IMR-90 (cell line): Measurements from ENCODE around the gene SOX3.

Source experiments
- BHLHE40 ChIP-seq: fragments of 150-350 bp; IDR thresholded peaks from 2 replicates; pipeline ENCODE4 v1.6.1; 2016; ENCODE audit warnings: mild to moderate bottlenecking, low read depth, low read length
- CEBPB ChIP-seq: IDR thresholded peaks from 2 replicates; pipeline ENCODE4 v1.6.1; 2012; ENCODE audit warnings: low read depth, low read length, improper control_type of control experiment
- MXI1 ChIP-seq: IDR thresholded peaks from 2 replicates; pipeline ENCODE4 v1.6.1; 2012; ENCODE audit warnings: low read depth, mild to moderate bottlenecking, low read length, moderate library complexity, borderline replicate concordance
- POLR2A ChIP-seq: IDR thresholded peaks from 2 replicates; pipeline ENCODE4 v1.6.1; 2012; ENCODE audit warnings: mild to moderate bottlenecking, low read depth, low read length
- RAD21 ChIP-seq: IDR thresholded peaks from 2 replicates; pipeline ENCODE4 v1.6.1; 2012; ENCODE audit warnings: low read length, improper control_type of control experiment
- RCOR1 ChIP-seq: IDR thresholded peaks from 2 replicates; pipeline ENCODE4 v1.6.1; 2012; ENCODE audit warnings: mild to moderate bottlenecking, low read length, improper control_type of control experiment; ENCODE audit not compliant: insufficient replicate concordance
- RFX5 ChIP-seq: IDR thresholded peaks from 2 replicates; pipeline ENCODE4 v1.8.0; 2012; ENCODE audit warnings: low read depth, mild to moderate bottlenecking, low read length, moderate library complexity
- SMC3 ChIP-seq: fragments of 150-350 bp; IDR thresholded peaks from 2 replicates; pipeline ENCODE4 v1.6.1; 2016; ENCODE audit warnings: low read depth, mild to moderate bottlenecking, antibody characterized with exemption, low read length, moderate library complexity
- TF ChIP-seq, protein P1 (sequence below): conservative IDR thresholded peaks from 2 replicates; pipeline ENCODE4 v1.5.1; 2012; ENCODE audit warnings: mild to moderate bottlenecking, low read depth, low read length, improper control_type of control experiment
- TF ChIP-seq, protein P2 (sequence below): fragments of 150-350 bp; IDR thresholded peaks from 2 replicates; pipeline ENCODE4 v1.6.1; 2016; ENCODE audit warnings: low read depth, mild to moderate bottlenecking, low read length, moderate library complexity, borderline replicate concordance
- TF ChIP-seq, protein P3 (sequence below): fragments of 150-350 bp; IDR thresholded peaks from 2 replicates; pipeline ENCODE4 v1.6.1; 2017; ENCODE audit warnings: mild to moderate bottlenecking, antibody characterized with exemption, low read length, low read depth

DNA sequence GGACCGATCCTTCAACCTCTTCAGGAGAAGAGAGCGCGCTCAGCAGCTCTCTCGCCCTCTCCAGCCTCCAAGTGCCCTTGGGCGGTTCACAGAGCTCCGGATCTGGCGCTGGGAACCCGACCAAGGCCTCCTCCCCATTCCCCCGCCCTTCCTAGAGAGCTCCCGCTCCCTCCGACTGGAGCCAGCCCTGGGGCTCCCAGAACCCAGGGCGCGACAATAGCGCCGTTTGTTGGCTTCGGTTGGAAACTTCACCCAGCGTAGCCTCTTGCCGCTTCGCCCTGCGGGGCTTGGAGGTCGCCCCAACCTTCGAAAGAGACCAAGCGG is 3.1 kb upstream of the SOX3 start:
- TF ChIP-seq, protein P1, sequence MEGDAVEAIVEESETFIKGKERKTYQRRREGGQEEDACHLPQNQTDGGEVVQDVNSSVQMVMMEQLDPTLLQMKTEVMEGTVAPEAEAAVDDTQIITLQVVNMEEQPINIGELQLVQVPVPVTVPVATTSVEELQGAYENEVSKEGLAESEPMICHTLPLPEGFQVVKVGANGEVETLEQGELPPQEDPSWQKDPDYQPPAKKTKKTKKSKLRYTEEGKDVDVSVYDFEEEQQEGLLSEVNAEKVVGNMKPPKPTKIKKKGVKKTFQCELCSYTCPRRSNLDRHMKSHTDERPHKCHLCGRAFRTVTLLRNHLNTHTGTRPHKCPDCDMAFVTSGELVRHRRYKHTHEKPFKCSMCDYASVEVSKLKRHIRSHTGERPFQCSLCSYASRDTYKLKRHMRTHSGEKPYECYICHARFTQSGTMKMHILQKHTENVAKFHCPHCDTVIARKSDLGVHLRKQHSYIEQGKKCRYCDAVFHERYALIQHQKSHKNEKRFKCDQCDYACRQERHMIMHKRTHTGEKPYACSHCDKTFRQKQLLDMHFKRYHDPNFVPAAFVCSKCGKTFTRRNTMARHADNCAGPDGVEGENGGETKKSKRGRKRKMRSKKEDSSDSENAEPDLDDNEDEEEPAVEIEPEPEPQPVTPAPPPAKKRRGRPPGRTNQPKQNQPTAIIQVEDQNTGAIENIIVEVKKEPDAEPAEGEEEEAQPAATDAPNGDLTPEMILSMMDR = 0 out of 2 replicates have a peak, but pooled peaks have one; percentile 5
- TF ChIP-seq RCOR1 (no peak), SMC3 (no peak), MXI1 (no peak), POLR2A (no peak), RAD21 (no peak), BHLHE40 (no peak), CEBPB (no peak), RFX5 (no peak)
- TF ChIP-seq, protein P2, sequence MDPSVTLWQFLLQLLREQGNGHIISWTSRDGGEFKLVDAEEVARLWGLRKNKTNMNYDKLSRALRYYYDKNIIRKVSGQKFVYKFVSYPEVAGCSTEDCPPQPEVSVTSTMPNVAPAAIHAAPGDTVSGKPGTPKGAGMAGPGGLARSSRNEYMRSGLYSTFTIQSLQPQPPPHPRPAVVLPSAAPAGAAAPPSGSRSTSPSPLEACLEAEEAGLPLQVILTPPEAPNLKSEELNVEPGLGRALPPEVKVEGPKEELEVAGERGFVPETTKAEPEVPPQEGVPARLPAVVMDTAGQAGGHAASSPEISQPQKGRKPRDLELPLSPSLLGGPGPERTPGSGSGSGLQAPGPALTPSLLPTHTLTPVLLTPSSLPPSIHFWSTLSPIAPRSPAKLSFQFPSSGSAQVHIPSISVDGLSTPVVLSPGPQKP = no peak
- TF ChIP-seq, protein P3, sequence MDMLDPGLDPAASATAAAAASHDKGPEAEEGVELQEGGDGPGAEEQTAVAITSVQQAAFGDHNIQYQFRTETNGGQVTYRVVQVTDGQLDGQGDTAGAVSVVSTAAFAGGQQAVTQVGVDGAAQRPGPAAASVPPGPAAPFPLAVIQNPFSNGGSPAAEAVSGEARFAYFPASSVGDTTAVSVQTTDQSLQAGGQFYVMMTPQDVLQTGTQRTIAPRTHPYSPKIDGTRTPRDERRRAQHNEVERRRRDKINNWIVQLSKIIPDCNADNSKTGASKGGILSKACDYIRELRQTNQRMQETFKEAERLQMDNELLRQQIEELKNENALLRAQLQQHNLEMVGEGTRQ = no peak
